Liver (tissue), 9 donors: ENCODE measurements around the gene GRK2. TPM values are rescaled to one million over a fixed set of nuclear protein-coding genes. Genes with fewer than 3 reads are reported as not detected.

ENCODE experiments used
- DNase-seq: peaks from one replicate; pipeline ENCODE4 v3.0.0-alpha.2; 2017; ENCODE audit warnings: low spot score
- H3K27ac ChIP-seq, 2 donors: one replicate each; pipeline ENCODE4 v1.7.0; 2013; ENCODE audit warnings: inconsistent platforms in 2 of 2, low read length in 2 of 2, control low read depth in 1 of 2, low read depth in 1 of 2, mild to moderate bottlenecking in 1 of 2
- H3K27me3 ChIP-seq, 4 donors: one replicate each; pipeline versions ENCODE4 v1.6.1 to v1.7.0; 2013; ENCODE audit warnings: low read length in 3 of 4, inconsistent platforms in 1 of 4, mild to moderate bottlenecking in 1 of 4, moderate library complexity in 1 of 4; ENCODE audit not compliant: control insufficient read depth in 4 of 4, insufficient read depth in 4 of 4
- H3K36me3 ChIP-seq, 4 donors: one replicate each; pipeline versions ENCODE4 v1.6.1 to v1.7.0; 2013; ENCODE audit warnings: low read length in 3 of 4, mild to moderate bottlenecking in 3 of 4, low read depth in 1 of 4, moderate library complexity in 1 of 4; ENCODE audit not compliant: control insufficient read depth in 4 of 4, insufficient read depth in 3 of 4
- H3K4me1 ChIP-seq, 4 donors: one replicate each; pipeline versions ENCODE4 v1.6.1 to v1.7.0; 2013; ENCODE audit warnings: low read length in 3 of 4, mild to moderate bottlenecking in 3 of 4, moderate library complexity in 1 of 4; ENCODE audit not compliant: control insufficient read depth in 4 of 4, insufficient read depth in 4 of 4
- H3K4me3 ChIP-seq, 3 donors: one replicate each; pipeline versions ENCODE4 v1.6.1 to v1.7.0; 2013; ENCODE audit warnings: low read length in 3 of 3, control low read depth in 1 of 3, low read depth in 1 of 3, mild to moderate bottlenecking in 1 of 3
- H3K9ac ChIP-seq, 2 donors: one replicate each; pipeline ENCODE4 v1.7.0; 2013; ENCODE audit warnings: low read length in 2 of 2, mild to moderate bottlenecking in 2 of 2, moderate library complexity in 2 of 2, control low read depth in 1 of 2, low read depth in 1 of 2
- H3K9me3 ChIP-seq, 4 donors: one replicate each; pipeline versions ENCODE4 v1.6.1 to v1.7.0; 2013; ENCODE audit warnings: low read length in 3 of 4; ENCODE audit not compliant: control insufficient read depth in 4 of 4
- ATF3 ChIP-seq: IDR thresholded peaks from 2 replicates; pipeline ENCODE4 v1.6.1; 2016; ENCODE audit warnings: antibody characterized with exemption
- CTCF ChIP-seq: fragments of 150-350 bp; IDR thresholded peaks from 2 replicates; pipeline ENCODE4 v1.5.1; 2017; ENCODE audit warnings: improper control_type of control experiment, low read depth, low read length; ENCODE audit not compliant: missing input control
- EGR1 ChIP-seq, 2 donors: IDR thresholded peaks; 2 replicates each; pipeline ENCODE4 v1.6.1; 2016 to 2018; ENCODE audit warnings: antibody characterized with exemption in 2 of 2, low read depth in 2 of 2
- FOXA1 ChIP-seq: IDR thresholded peaks from 2 replicates; pipeline ENCODE4 v1.6.1; 2016; ENCODE audit warnings: antibody characterized with exemption
- FOXA2 ChIP-seq: IDR thresholded peaks from 2 replicates; pipeline ENCODE4 v1.6.1; 2016; ENCODE audit warnings: antibody characterized with exemption
- GABPA ChIP-seq, 2 donors: IDR thresholded peaks in 1 of 2; conservative IDR thresholded peaks in 1 of 2; 2 replicates each; pipeline ENCODE4 v1.6.1; 2016; ENCODE audit warnings: antibody characterized with exemption in 2 of 2, mild to moderate bottlenecking in 1 of 2, moderate library complexity in 1 of 2
- HNF4A ChIP-seq, 2 donors: conservative IDR thresholded peaks; 2 replicates each; pipeline ENCODE4 v1.6.1; 2016; ENCODE audit warnings: antibody characterized with exemption in 2 of 2, mild to moderate bottlenecking in 2 of 2
- HNF4G ChIP-seq: IDR thresholded peaks from 2 replicates; pipeline ENCODE4 v1.6.1; 2016; ENCODE audit warnings: antibody characterized with exemption
- JUND ChIP-seq, 2 donors: IDR thresholded peaks; 2 replicates each; pipeline ENCODE4 v1.6.1; 2016; ENCODE audit warnings: antibody characterized with exemption in 2 of 2
- MAX ChIP-seq: IDR thresholded peaks from 2 replicates; pipeline ENCODE4 v1.6.1; 2016; ENCODE audit warnings: antibody characterized with exemption
- NR2F2 ChIP-seq: IDR thresholded peaks from 2 replicates; pipeline ENCODE4 v1.6.1; 2016; ENCODE audit warnings: antibody characterized with exemption
- RAD21 ChIP-seq, 2 donors: IDR thresholded peaks; 2 replicates each; pipeline ENCODE4 v1.6.1; 2016; ENCODE audit warnings: antibody characterized with exemption in 2 of 2, mild to moderate bottlenecking in 2 of 2
- REST ChIP-seq: IDR thresholded peaks from 2 replicates; pipeline ENCODE4 v1.6.1; 2016; ENCODE audit warnings: antibody characterized with exemption, mild to moderate bottlenecking
- RXRA ChIP-seq, 2 donors: IDR thresholded peaks; 2 replicates each; pipeline ENCODE4 v1.6.1; 2017 to 2018; ENCODE audit warnings: antibody characterized with exemption in 2 of 2, mild to moderate bottlenecking in 1 of 2
- SP1 ChIP-seq: IDR thresholded peaks from 2 replicates; pipeline ENCODE4 v1.6.1; 2018; ENCODE audit warnings: antibody characterized with exemption, mild to moderate bottlenecking
- TAF1 ChIP-seq: conservative IDR thresholded peaks from 2 replicates; pipeline ENCODE4 v1.6.1; 2016; ENCODE audit warnings: antibody characterized with exemption, mild to moderate bottlenecking
- YY1 ChIP-seq: IDR thresholded peaks from 2 replicates; pipeline ENCODE4 v1.6.1; 2016; ENCODE audit warnings: antibody characterized with exemption, mild to moderate bottlenecking
- ZBTB33 ChIP-seq: IDR thresholded peaks from 2 replicates; pipeline ENCODE4 v1.6.1; 2016; ENCODE audit warnings: antibody characterized with exemption
- WGBS: extraction: QIAGEN DNeasy Blood & Tissue Kit; methylation state at CpG from one replicate; pipeline ENCODE4 v1.1.7; 2013; 5-methylcytosine and 5-hydroxymethylcytosine counted together
- polyA plus RNA-seq, 2 donors: library from polyadenylated mRNA; stranded (reverse) in 1 of 2; unstranded in 1 of 2; fragments of 200-250 nt in 1 of 2; fragments of >200 nt in 1 of 2; fragmentation: Nextera tagmentation in 1 of 2; extraction: Ambion mirVana in 1 of 2; gene quantifications; one replicate each; pipeline versions ENCODE4 v1.2.1 to v1.2.3, GENCODE V29; 2013 to 2015
- total RNA-seq, 2 donors: library from RNA; depleted of rRNA; stranded (reverse); fragments of >200 nt; gene quantifications; one replicate each; pipeline ENCODE4 v1.2.3, GENCODE V29; 2014
- donor health status: healthy.
- donor health status: healthy.
- donor health status: healthy.
- donor health status: healthy.
- donor health status: healthy.

Gene GRK2
- total and polyA plus RNA-seq, 4 donors: 13.4 to 41.4 (median 31.7) TPM

GRCh38 chr11:67323526-67323925 lies 57.3 kb downstream of the GRK2 start:
- no peak for TF ChIP-seq ATF3
- TF ChIP-seq RXRA (IDR thresholded peaks at IDR 0.05): no peak
- TF ChIP-seq TAF1: no peak
- TF ChIP-seq JUND (IDR thresholded peaks at IDR 0.05): no peak
- no peak for TF ChIP-seq FOXA1
- TF ChIP-seq MAX: no peak
- TF ChIP-seq SP1: no peak
- no peak for TF ChIP-seq NR2F2
- no peak for TF ChIP-seq REST
- TF ChIP-seq HNF4A (conservative IDR thresholded peaks at IDR 0.05): no peak
- TF ChIP-seq FOXA2: no peak
- no peak for TF ChIP-seq EGR1 (IDR thresholded peaks at IDR 0.05; ENCODE audit: low read depth in 2 of 2)
- TF ChIP-seq RAD21 (IDR thresholded peaks at IDR 0.05): no peak
- no peak for TF ChIP-seq YY1
- no peak for TF ChIP-seq HNF4G
- no peak for TF ChIP-seq GABPA (IDR thresholded peaks at IDR 0.05 in 1 of 2, conservative IDR thresholded peaks at IDR 0.05 in 1 of 2)
- TF ChIP-seq ZBTB33: no peak
- no peak for DNase-seq
- H3K4me1 ChIP-seq: peaks cover 0 to 2% (median under 1%) of the 10 kb centered on the region in 4 donors
- no peak overlapping the region for H3K9ac ChIP-seq
- H3K4me3 ChIP-seq: no peak overlapping the region
- no peak overlapping the region for H3K27ac ChIP-seq
- H3K36me3 ChIP-seq: no peaks in the 10 kb centered on the region
- 89% methylated on average over 7 of the region's 7 CpGs for WGBS
- no peaks in the 10 kb centered on the region for H3K9me3 ChIP-seq
- H3K27me3 ChIP-seq: no peaks in the 10 kb centered on the region

- Histone ChIP-seq H3K4me1 (no peaks in the 10 kb centered on the region), H3K36me3 (peaks cover 0 to 3% (median under 1%) of the 10 kb centered on the region in 4 donors), H3K9ac (no peak overlapping the region), H3K4me3 (no peak overlapping the region), H3K9me3 (no peaks in the 10 kb centered on the region), H3K27ac (no peak overlapping the region), H3K27me3 (no peaks in the 10 kb centered on the region)
- DNase-seq: no peak
- WGBS: 91% methylated on average over 6 of the region's 6 CpGs
- TF ChIP-seq JUND (IDR thresholded peaks at IDR 0.05) (no peak), ATF3 (no peak), TAF1 (no peak), YY1 (no peak), REST (no peak), FOXA2 (no peak), HNF4G (no peak), RAD21 (IDR thresholded peaks at IDR 0.05) (no peak), CTCF (no peak)
These were observed 65.9 kb downstream of the GRK2 start for GRCh38 chr11:67332081-67332691.
